Smooth muscle cell (in vitro differentiated cells): ENCODE data around the gene MTA3. TPM values are rescaled to one million over a fixed set of nuclear protein-coding genes. Genes with fewer than 3 reads are reported as not detected.

ENCODE experiments used
- DNase-seq: peaks from one replicate; lab custom pipeline; 2025; ENCODE audit not compliant: unreplicated experiment; lab: John Stamatoyannopoulos, UW
- H2AFZ ChIP-seq: fragments of 200-600 bp; sonication (generic); 2 replicates; pipeline ENCODE4 v1.6.0; 2016; ENCODE audit warnings: antibody characterized with exemption, low read depth, mild to moderate bottlenecking
- H3F3A ChIP-seq: fragments of 200-600 bp; sonication (generic); 2 replicates; pipeline ENCODE4 v1.6.0; 2017; ENCODE audit warnings: antibody characterized with exemption, low read depth
- H3K27ac ChIP-seq: fragments of 200-600 bp; sonication (generic); 2 replicates; pipeline ENCODE4 v1.5.1; 2016; ENCODE audit warnings: low read depth, mild to moderate bottlenecking
- H3K27me3 ChIP-seq: fragments of 200-600 bp; sonication (generic); 2 replicates; pipeline ENCODE4 v1.6.1; 2016; ENCODE audit warnings: low read depth, mild to moderate bottlenecking
- H3K36me3 ChIP-seq: fragments of 200-600 bp; sonication (generic); 2 replicates; pipeline ENCODE4 v1.5.1; 2016; ENCODE audit warnings: low read depth
- H3K4me1 ChIP-seq: fragments of 200-600 bp; sonication (generic); 2 replicates; pipeline ENCODE4 v1.5.1; 2016; ENCODE audit warnings: low read depth
- H3K4me2 ChIP-seq: fragments of 200-600 bp; sonication (generic); 2 replicates; pipeline ENCODE4 v1.6.0; 2016; ENCODE audit warnings: mild to moderate bottlenecking
- H3K4me3 ChIP-seq: fragments of 200-600 bp; sonication (generic); 2 replicates; pipeline ENCODE4 v1.5.1; 2016; ENCODE audit warnings: mild to moderate bottlenecking
- H3K79me2 ChIP-seq: fragments of 200-600 bp; sonication (generic); 2 replicates; pipeline ENCODE4 v1.6.0; 2016; ENCODE audit warnings: low read depth, mild to moderate bottlenecking
- H3K9ac ChIP-seq: fragments of 200-600 bp; sonication (generic); 2 replicates; pipeline ENCODE4 v1.6.0; 2016; ENCODE audit warnings: low read depth
- H3K9me3 ChIP-seq: fragments of 200-600 bp; sonication (generic); replicated peaks from 2 replicates; pipeline ENCODE4 v1.5.1; 2016; ENCODE audit warnings: low read depth
- H4K20me1 ChIP-seq: fragments of 200-600 bp; sonication (generic); 2 replicates; pipeline ENCODE4 v1.6.0; 2016; ENCODE audit warnings: low read depth
- CTCF ChIP-seq: fragments of 200-600 bp; sonication (generic); IDR thresholded peaks from 2 replicates; pipeline ENCODE4 v1.5.1; 2017; ENCODE audit warnings: borderline replicate concordance, mild to moderate bottlenecking, antibody characterized with exemption; ENCODE audit not compliant: insufficient read depth, poor library complexity, severe bottlenecking
- WGBS: methylation state at CpG from one replicate; pipeline ENCODE4 v1.1.7; 2016; ENCODE audit warnings: low lambda C conversion rate; 5-methylcytosine and 5-hydroxymethylcytosine counted together
- polyA plus RNA-seq: library from polyadenylated mRNA; unstranded; fragments of >200 nt; fragmentation: Nextera tagmentation; extraction: Ambion mirVana; gene quantifications from 2 replicates; pipeline ENCODE4 v1.2.1, GENCODE V29; 2016
- total RNA-seq: library from RNA; depleted of rRNA; stranded (reverse); fragments of >200 nt; gene quantifications from 2 replicates; pipeline ENCODE4 v1.2.3, GENCODE V29; 2014

MTA3 gene
- total and polyA plus RNA-seq, 2 experiments from 2014 or later, result 27.5 to 29.8 TPM

GRCh38 chr2:42756966-42757513 is 188.6 kb downstream of the MTA3 start:
- WGBS, result 92% methylated on average over 6 of the region's 6 CpGs
- no peaks in the 10 kb centered on the region for H3K36me3 ChIP-seq
- H3K4me1 ChIP-seq, result peaks cover 4% of the 10 kb centered on the region
- no peaks in the 10 kb centered on the region for H4K20me1 ChIP-seq
- H2AFZ ChIP-seq, result no peak overlapping the region
- H3K9ac ChIP-seq, result no peak overlapping the region
- H3K27ac ChIP-seq, result no peak overlapping the region
- DNase-seq, result no peak
- no peak overlapping the region for H3K4me2 ChIP-seq
- H3K4me3 ChIP-seq, result no peak overlapping the region
- H3F3A ChIP-seq, result no peaks in the 10 kb centered on the region
- no peaks in the 10 kb centered on the region for H3K27me3 ChIP-seq
- no peak for TF ChIP-seq CTCF
- no peaks in the 10 kb centered on the region for H3K79me2 ChIP-seq
- no peaks in the 10 kb centered on the region for H3K9me3 ChIP-seq

GRCh38 chr2:42757981-42758740 is 189.7 kb downstream of the MTA3 start:
- Histone ChIP-seq H4K20me1 (no peaks in the 10 kb centered on the region), H3K27me3 (no peaks in the 10 kb centered on the region), H3K9me3 (no peaks in the 10 kb centered on the region), H3F3A (no peaks in the 10 kb centered on the region), H3K9ac (no peak overlapping the region), H2AFZ (no peak overlapping the region), H3K36me3 (no peaks in the 10 kb centered on the region), H3K79me2 (no peaks in the 10 kb centered on the region), H3K4me1 (peaks cover 4% of the 10 kb centered on the region), H3K27ac (no peak overlapping the region), H3K4me3 (no peak overlapping the region), H3K4me2 (no peak overlapping the region)
- no peak for TF ChIP-seq CTCF
- 92% methylated on average over 4 of the region's 4 CpGs for WGBS
- DNase-seq, result no peak

- H3K4me3 ChIP-seq, result no peak overlapping the region
- no peak overlapping the region for H3K9ac ChIP-seq
- peaks cover 4% of the 10 kb centered on the region for H3K4me1 ChIP-seq
- H3K79me2 ChIP-seq, result no peaks in the 10 kb centered on the region
- no peaks in the 10 kb centered on the region for H3K9me3 ChIP-seq
- TF ChIP-seq CTCF, result no peak
- no peak for DNase-seq
- no peaks in the 10 kb centered on the region for H3F3A ChIP-seq
- no peaks in the 10 kb centered on the region for H3K27me3 ChIP-seq
- no peak overlapping the region for H2AFZ ChIP-seq
- no peak overlapping the region for H3K27ac ChIP-seq
- H3K4me2 ChIP-seq, result no peak overlapping the region
- H3K36me3 ChIP-seq, result no peaks in the 10 kb centered on the region
- WGBS, result 100% methylated on average over 1 of the region's 1 CpG
- H4K20me1 ChIP-seq, result no peaks in the 10 kb centered on the region
Measured at GRCh38 chr2:42758751-42759150, 190.3 kb downstream of the MTA3 start.

GRCh38 chr2:42761554-42761953 is 193.1 kb downstream of the MTA3 start:
- H2AFZ ChIP-seq, result no peak overlapping the region
- no peaks in the 10 kb centered on the region for H3K79me2 ChIP-seq
- no peaks in the 10 kb centered on the region for H3K4me1 ChIP-seq
- H4K20me1 ChIP-seq, result no peaks in the 10 kb centered on the region
- H3K27me3 ChIP-seq, result no peaks in the 10 kb centered on the region
- no peaks in the 10 kb centered on the region for H3K36me3 ChIP-seq
- H3K4me2 ChIP-seq, result no peak overlapping the region
- H3K4me3 ChIP-seq, result no peak overlapping the region
- DNase-seq, result no peak
- no peaks in the 10 kb centered on the region for H3K9me3 ChIP-seq
- no peak for TF ChIP-seq CTCF
- no peak overlapping the region for H3K9ac ChIP-seq
- no peak overlapping the region for H3K27ac ChIP-seq
- no peaks in the 10 kb centered on the region for H3F3A ChIP-seq
- 93% methylated on average over 9 of the region's 9 CpGs for WGBS
